Limb (tissue), 2 donors: ENCODE measurements around the gene TMEM200B.
A peak's percentile ranks its signal among the peaks of the same experiment; 100 is the strongest.
"Not testable (repeated sequence)": the region's sequence is repeated elsewhere in the genome, so short reads cannot be mapped to it uniquely, and the experiment has no call there.

Experiments
- DNase-seq, 2 donors: peaks; one replicate each; pipeline ENCODE4 v3.0.0-alpha.2; 2016; ENCODE audit errors: extremely low spot score in 2 of 2

Gene TMEM200B

GRCh38 chr1:29134695-29135028 is 11.0 kb upstream of the TMEM200B start:
- no peak for DNase-seq

DNA sequence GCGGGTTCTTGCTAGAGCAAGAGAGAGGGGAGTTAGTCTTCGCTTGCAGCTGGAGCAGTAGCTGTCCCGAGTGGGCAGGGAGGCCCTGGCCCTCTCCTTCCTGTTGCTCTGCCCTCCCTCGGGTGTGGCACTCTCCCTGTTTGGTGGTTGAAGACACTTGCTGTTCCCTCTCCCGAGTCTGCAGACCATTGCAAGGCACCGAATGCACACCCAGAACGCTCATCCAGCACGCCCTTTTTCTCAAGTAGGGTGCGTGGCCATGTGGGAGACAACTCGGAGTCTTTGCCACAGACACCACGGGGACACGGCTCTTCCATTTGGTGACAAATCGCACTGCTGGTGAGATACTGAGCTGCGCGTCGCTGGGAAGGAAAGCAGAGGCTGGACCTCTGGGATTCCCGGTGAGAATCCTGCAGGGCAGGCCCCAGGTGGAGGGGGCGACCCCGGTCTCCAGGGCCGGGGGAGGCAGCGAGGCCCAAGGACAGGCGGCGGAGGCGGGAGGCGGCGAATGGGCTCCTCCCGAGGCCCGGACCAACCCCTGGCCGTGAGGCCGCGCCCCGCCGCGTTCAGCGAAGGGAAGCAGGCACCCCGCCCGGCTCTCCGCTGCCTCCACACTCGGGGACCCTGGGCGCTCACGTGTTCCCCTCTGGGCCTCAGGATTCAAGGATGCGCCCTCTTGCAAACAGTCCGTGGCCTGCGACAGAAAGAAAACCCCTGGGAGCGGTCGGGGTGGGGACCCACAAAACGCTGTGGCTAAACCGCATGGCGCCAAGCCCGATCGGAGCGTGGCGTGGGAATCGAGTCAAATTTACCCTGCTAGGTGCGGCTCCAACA is 10.4 kb upstream of the TMEM200B start:
- no peak for DNase-seq

GRCh38 chr1:29131056-29131455 is 7.4 kb upstream of the TMEM200B start:
- not testable (repeated sequence) for DNase-seq

DNA sequence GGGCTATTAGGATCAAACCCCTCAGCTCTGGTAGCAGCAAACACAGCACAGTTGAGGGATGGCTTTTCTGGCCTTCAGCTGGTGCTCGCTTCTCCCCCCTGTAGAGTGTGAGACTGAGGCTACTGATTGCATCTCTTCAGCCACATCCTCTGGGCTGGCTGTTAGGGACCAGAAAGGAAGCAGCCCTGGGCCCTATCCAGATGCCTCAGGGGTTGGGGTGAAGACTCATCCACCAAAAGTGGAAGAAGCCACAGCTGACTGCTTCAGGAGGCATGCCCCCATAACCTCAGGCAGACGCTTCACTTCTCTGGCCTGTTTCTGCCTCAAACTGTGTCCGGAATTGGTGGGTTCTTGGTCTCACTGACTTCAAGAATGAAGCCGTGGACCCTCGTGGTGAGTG is 6.2 kb upstream of the TMEM200B start:
- no peak for DNase-seq

- no peak for DNase-seq
Measured at GRCh38 chr1:29128739-29129138, 5.0 kb upstream of the TMEM200B start.

- no peak for DNase-seq
Measured at GRCh38 chr1:29126198-29126597, 2.5 kb upstream of the TMEM200B start.

DNA sequence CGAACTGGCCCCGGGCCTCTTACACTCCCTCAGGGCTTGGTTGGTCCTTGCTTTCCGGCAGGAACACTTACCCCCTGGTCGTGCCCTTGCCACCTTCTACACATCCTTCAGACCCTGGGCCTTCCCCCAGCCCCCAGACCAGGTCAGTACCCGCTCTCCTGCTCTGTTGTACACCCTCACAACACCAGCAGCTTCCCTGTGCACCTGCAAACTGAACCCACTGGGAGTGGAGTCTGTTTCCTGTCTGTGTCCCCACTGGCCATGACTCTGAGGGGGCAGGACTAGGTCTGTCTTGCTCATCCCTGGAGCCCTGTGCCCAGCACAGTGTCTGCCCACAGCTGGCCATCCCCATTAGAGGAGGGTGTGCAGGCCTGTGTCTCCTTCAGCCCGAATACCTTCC is 2.1 kb upstream of the TMEM200B start:
- no peak for DNase-seq

GRCh38 chr1:29125237-29125641 is 1.5 kb upstream of the TMEM200B start:
- DNase-seq = no peak

- peak; percentile 83 to 95 for DNase-seq
Measured at GRCh38 chr1:29124366-29125236, 898 bp upstream of the TMEM200B start.

DNA sequence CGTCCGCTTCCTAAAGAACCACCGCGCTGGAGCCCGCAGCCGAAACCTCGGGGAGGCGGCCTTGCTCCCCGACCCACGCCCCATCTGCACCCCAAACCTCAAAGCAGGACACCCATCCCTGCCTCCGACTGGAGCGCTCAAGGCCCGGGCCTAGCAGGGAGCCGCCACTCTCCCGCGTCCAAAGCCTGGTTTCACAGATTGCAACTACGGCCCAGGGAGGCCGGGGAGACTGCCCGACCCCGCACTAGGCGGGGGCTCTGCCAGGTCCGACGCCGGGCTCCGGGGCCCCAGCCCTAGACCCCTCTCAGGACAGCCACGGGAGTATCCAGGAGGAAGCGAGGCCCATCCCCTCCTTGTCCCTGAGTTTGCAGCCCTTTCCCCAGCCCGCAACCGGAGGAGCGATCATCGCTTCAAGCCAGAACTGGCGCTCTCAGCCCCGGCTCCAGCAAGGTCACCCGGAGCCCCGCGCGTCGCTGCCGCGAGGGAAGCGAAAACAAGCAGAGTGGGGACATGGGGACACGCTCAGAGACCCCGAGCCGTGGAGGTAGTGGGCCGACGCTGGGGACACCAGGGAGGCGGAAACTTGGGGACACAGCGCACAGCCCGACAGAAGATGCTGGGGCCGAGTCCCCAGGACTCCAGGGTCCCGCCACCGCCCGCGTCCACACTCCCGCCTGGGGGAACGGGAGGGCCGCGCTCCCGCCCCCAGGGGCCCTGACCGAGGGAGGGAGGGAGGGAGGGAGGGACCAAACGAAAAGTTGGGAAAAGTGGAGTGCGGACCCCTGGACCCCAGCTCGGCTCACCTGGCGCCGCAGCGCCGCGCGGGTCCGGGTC is 433 bp downstream of the TMEM200B start:
- DNase-seq = peak in 1 of 2 donors; percentile 73

DNA sequence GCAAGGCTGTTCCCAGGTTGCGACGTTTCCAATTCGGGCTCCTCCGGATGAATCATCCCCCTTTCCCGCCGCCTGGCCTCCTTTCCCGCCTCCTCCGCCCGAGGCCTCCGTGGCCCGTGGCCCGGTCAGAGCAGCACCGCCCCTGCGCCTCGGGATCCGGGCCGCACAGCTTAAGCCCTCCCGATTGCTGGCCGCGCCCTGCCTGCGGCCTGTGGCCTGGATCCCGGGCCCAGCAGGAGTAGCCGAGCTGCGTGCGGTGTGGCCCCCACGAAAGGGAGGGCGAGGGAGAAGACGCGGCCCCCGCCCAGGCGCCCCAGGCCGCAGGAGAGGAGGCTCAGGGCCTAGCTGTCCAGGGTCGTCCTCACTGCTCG is 1.0 kb downstream of the TMEM200B start:
- peak in 1 of 2 donors; percentile 70 for DNase-seq

- peak in 1 of 2 donors; percentile 71 for DNase-seq
Measured at GRCh38 chr1:29121936-29122681, 1.6 kb downstream of the TMEM200B start.

GRCh38 chr1:29121516-29121935 is 2.2 kb downstream of the TMEM200B start:
- no peak for DNase-seq

DNA sequence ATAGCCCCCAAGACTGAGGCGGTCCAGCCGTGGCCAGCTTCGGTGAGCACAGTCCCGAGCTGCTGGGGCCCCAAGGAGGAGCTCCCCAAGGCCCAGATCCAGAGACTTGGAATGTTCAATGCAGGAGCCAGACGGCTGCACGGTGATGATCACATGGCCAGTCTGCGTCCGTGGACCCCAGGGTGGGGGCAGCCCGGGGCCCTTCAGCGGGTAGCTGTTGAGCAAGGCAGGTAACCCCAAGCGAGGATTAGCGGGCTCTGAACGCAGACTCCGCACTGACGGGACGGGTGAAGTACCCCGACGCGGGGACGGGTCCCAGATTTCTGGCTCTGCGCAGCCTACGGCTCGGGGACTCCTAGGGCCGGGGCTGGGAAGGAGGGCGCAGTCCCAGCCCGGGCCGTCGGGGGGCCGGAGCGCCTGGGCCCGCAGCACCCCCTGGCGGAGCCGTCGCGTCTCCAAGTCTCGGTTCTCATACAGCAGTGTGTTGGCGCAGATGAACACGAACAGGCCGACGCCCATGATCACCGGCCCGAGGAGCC is 2.7 kb downstream of the TMEM200B start:
- peak in 1 of 2 donors; percentile 77 for DNase-seq

- no peak for DNase-seq
Measured at GRCh38 chr1:29120367-29120766, 3.3 kb downstream of the TMEM200B start.

DNA sequence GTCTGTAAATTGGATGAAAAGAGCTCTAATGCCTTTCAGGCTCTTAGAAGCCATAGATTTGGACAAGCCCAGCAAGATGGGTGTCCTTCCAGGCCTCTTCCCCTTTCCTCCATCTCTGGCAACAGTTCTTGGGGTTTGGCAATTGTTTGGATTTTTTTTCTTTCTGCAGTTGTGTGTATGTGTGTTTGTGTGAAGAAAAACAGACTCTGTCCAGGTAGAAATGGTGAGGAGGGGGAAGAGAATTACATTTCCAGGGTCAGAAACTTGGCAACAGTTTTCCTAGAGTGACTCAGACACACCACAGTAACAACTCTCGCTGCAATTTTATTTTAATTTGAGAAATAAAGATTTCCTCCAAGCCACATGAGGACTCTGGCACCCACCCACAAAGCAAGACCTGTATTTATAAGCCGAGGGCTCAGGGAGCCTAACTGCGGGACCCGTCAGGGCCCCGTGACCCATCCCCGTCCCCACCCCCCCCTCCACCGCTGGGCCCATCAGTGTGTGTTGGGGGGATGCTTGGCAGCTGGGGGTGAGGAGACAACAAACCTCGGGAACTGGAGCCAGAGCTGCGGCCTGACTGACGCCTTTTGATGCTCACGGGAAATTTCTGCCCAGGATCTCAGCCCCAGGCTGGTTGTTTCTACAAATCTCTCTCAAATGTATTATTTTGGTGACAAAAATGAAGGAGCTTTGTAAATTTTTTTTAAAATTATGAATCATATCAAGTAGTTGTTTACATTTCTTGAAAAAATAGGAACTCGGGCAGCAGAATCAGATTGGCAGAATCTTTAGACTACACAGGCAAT is 4.4 kb downstream of the TMEM200B start:
- no peak for DNase-seq

GRCh38 chr1:29117381-29117780 is 6.3 kb downstream of the TMEM200B start:
- no peak for DNase-seq

DNA sequence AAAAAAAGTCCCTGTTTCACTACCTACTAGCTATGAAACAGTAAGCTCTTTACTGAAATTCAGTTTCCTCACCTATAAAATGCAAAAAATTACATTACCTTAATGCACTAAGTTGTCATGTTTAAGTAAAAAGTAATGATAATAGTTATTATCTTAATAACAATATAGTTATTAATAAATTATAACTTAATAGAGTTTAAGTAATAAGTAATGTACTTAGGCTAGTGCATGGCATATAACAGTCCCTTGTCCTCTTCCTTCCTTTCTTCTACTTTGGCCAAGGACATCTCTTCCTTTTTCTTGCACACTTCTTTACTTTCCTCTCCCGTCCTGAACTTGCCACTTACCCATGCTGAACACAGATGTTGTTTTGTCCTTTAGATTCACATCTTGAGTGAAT is 9.0 kb downstream of the TMEM200B start:
- DNase-seq = no peak

DNA sequence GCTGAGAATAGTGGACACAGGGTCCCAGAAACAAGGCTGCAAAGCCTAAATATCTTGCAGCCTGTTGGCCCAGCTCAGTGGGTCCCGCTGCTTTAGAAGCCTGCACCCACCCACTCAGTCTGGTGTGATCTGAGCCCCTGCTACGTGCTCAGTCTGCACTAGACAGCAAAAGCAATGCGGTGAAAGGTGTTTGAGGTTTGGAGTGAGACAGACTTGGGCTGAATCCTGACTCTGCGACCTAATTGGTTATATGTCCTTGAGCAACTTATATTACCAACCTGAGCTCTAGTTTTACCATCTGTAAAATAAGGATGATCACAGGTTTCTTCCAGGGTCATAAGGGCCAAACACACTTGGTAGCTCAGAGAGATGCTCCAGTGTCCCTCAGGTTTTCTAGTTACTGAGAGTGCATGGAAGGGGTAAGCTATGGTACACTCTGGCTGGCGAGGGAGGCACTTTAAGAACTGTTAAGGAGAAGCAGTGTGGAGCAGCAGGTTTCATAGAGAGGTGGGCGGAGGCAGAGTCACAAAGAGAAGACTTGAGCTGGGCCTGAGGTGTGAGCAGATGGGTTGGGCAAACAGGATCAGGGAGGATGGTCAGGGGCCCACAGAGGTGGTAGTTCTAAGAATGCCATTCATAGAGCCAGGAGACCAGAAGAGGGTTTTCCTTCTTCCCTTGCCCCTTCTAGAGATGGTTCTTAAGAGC is 10.1 kb downstream of the TMEM200B start:
- no peak for DNase-seq
